Measurements from ENCODE around the gene INPP5D. TPM values are rescaled to one million over a fixed set of nuclear protein-coding genes. Genes with fewer than 3 reads are reported as not detected.

Gene INPP5D
- total RNA-seq, 1 donor from 2014 or later, result 4.9 TPM

- no peak for TF ChIP-seq CTCF (IDR thresholded peaks at IDR 0.05; ENCODE audit: borderline replicate concordance)
- Histone ChIP-seq H3K27me3 (ENCODE audit: low read depth) (peaks cover 30% of the 10 kb centered on the region), H3K4me1 (no peaks in the 10 kb centered on the region), H3K9me3 (replicated peaks) (no peaks in the 10 kb centered on the region), H3K4me3 (no peak overlapping the region), H3K36me3 (peaks cover 11% of the 10 kb centered on the region), H3K27ac (replicated peaks) (no peak overlapping the region)
- no peak for DNase-seq
- intact Hi-C loops (cut with micrococcal nuclease), result no loop called here
These were observed 85.6 kb downstream of the INPP5D start for GRCh38 chr2:233145726-233146125.

- no peaks in the 10 kb centered on the region for H3K9me3 ChIP-seq (replicated peaks)
- no peak for TF ChIP-seq CTCF (IDR thresholded peaks at IDR 0.05; ENCODE audit: borderline replicate concordance)
- intact Hi-C loops (cut with micrococcal nuclease), result no loop called here
- H3K27ac ChIP-seq (replicated peaks), result no peak overlapping the region
- H3K4me3 ChIP-seq, result no peak overlapping the region
- H3K36me3 ChIP-seq, result peaks cover 11% of the 10 kb centered on the region
- peaks cover 25% of the 10 kb centered on the region for H3K27me3 ChIP-seq (ENCODE audit: low read depth)
- H3K4me1 ChIP-seq, result no peaks in the 10 kb centered on the region
- no peak for DNase-seq
These were observed 86.1 kb downstream of the INPP5D start for GRCh38 chr2:233146194-233146593.

- TF ChIP-seq CTCF (IDR thresholded peaks at IDR 0.05; ENCODE audit: borderline replicate concordance), result no peak
- Histone ChIP-seq H3K27me3 (ENCODE audit: low read depth) (peaks cover 19% of the 10 kb centered on the region), H3K4me3 (no peak overlapping the region), H3K9me3 (replicated peaks) (no peaks in the 10 kb centered on the region), H3K36me3 (peaks cover 11% of the 10 kb centered on the region), H3K27ac (replicated peaks) (no peak overlapping the region), H3K4me1 (no peaks in the 10 kb centered on the region)
- no peak for DNase-seq
- intact Hi-C loops (cut with micrococcal nuclease), result no loop called here
These were observed 87.1 kb downstream of the INPP5D start for GRCh38 chr2:233147136-233147828.

GRCh38 chr2:233147829-233148167 is 87.7 kb downstream of the INPP5D start:
- Histone ChIP-seq H3K9me3 (replicated peaks) (no peaks in the 10 kb centered on the region), H3K4me1 (peaks cover under 1% of the 10 kb centered on the region), H3K36me3 (peaks cover 11% of the 10 kb centered on the region), H3K27ac (replicated peaks) (no peak overlapping the region), H3K4me3 (no peak overlapping the region), H3K27me3 (ENCODE audit: low read depth) (peaks cover 14% of the 10 kb centered on the region)
- DNase-seq, result no peak
- intact Hi-C loops (cut with micrococcal nuclease), result no loop called here
- no peak for TF ChIP-seq CTCF (IDR thresholded peaks at IDR 0.05; ENCODE audit: borderline replicate concordance)

GRCh38 chr2:233148354-233148753 is 88.2 kb downstream of the INPP5D start:
- H3K9me3 ChIP-seq (replicated peaks), result no peaks in the 10 kb centered on the region
- peaks cover 11% of the 10 kb centered on the region for H3K36me3 ChIP-seq
- intact Hi-C loops (cut with micrococcal nuclease), result no loop called here
- H3K4me1 ChIP-seq, result peaks cover 5% of the 10 kb centered on the region
- no peak overlapping the region for H3K27ac ChIP-seq (replicated peaks)
- H3K4me3 ChIP-seq, result no peak overlapping the region
- DNase-seq, result no peak
- peaks cover 8% of the 10 kb centered on the region for H3K27me3 ChIP-seq (ENCODE audit: low read depth)
- TF ChIP-seq CTCF (IDR thresholded peaks at IDR 0.05; ENCODE audit: borderline replicate concordance), result no peak
